NCI-H2171 (cell line): ENCODE results near the gene HES6.

Experiments
- DNase-seq: peaks from one replicate; lab custom pipeline; 2025; lab: John Stamatoyannopoulos, UW

The HES6 gene

GRCh38 chr2:238254095-238254723 lies 14.4 kb upstream of the HES6 start:
- DNase-seq: no peak

GRCh38 chr2:238252766-238253630 lies 13.2 kb upstream of the HES6 start:
- no peak for DNase-seq

GRCh38 chr2:238251986-238252385 lies 12.1 kb upstream of the HES6 start:
- no peak for DNase-seq

GRCh38 chr2:238251331-238251730 lies 11.5 kb upstream of the HES6 start:
- no peak for DNase-seq

- DNase-seq: no peak
Measured at GRCh38 chr2:238250896-238251295, 11.1 kb upstream of the HES6 start.

GRCh38 chr2:238247841-238248453 lies 8.1 kb upstream of the HES6 start:
- no peak for DNase-seq

- peak; percentile 51 for DNase-seq
Measured at GRCh38 chr2:238247002-238247822, 7.4 kb upstream of the HES6 start.

GRCh38 chr2:238244151-238244550 lies 4.3 kb upstream of the HES6 start:
- DNase-seq: no peak

- no peak for DNase-seq
Measured at GRCh38 chr2:238243496-238244076, 3.7 kb upstream of the HES6 start.

- DNase-seq: no peak
Measured at GRCh38 chr2:238242731-238243495, 3.1 kb upstream of the HES6 start.

GRCh38 chr2:238241970-238242369 lies 2.1 kb upstream of the HES6 start:
- DNase-seq: no peak

- DNase-seq: peak; percentile 74
Measured at GRCh38 chr2:238240757-238241711, 1.2 kb upstream of the HES6 start.

- no peak for DNase-seq
Measured at GRCh38 chr2:238239543-238239862, 335 bp downstream of the HES6 start.

- no peak for DNase-seq
Measured at GRCh38 chr2:238238766-238239542, 884 bp downstream of the HES6 start.

GRCh38 chr2:238238311-238238765 lies 1.5 kb downstream of the HES6 start:
- no peak for DNase-seq

GRCh38 chr2:238237431-238238135 lies 2.3 kb downstream of the HES6 start:
- no peak for DNase-seq

- DNase-seq: no peak
Measured at GRCh38 chr2:238236571-238236970, 3.3 kb downstream of the HES6 start.

- DNase-seq: no peak
Measured at GRCh38 chr2:238235856-238236255, 4.0 kb downstream of the HES6 start.
